ENCODE measurements around the gene COL23A1. TPM values are rescaled to one million over a fixed set of nuclear protein-coding genes. Genes with fewer than 3 reads are reported as not detected.

Gene COL23A1
- total RNA-seq, 1 donor from 2014 or later: 75.2 TPM

GRCh38 chr5:178192244-178192643, 397.9 kb downstream of the COL23A1 start:
- no peak overlapping the region for H3K27ac Mint-ChIP-seq (ENCODE audit: unreplicated experiment)
- H3K9me3 Mint-ChIP-seq (ENCODE audit: unreplicated experiment): no peaks in the 10 kb centered on the region
- DNase-seq (ENCODE audit: low spot score): no peak
- TF ChIP-seq, protein P1, sequence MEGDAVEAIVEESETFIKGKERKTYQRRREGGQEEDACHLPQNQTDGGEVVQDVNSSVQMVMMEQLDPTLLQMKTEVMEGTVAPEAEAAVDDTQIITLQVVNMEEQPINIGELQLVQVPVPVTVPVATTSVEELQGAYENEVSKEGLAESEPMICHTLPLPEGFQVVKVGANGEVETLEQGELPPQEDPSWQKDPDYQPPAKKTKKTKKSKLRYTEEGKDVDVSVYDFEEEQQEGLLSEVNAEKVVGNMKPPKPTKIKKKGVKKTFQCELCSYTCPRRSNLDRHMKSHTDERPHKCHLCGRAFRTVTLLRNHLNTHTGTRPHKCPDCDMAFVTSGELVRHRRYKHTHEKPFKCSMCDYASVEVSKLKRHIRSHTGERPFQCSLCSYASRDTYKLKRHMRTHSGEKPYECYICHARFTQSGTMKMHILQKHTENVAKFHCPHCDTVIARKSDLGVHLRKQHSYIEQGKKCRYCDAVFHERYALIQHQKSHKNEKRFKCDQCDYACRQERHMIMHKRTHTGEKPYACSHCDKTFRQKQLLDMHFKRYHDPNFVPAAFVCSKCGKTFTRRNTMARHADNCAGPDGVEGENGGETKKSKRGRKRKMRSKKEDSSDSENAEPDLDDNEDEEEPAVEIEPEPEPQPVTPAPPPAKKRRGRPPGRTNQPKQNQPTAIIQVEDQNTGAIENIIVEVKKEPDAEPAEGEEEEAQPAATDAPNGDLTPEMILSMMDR (IDR thresholded peaks at IDR 0.05; ENCODE audit: unreplicated experiment): no peak
- no peak overlapping the region for H3K4me3 Mint-ChIP-seq (ENCODE audit: unreplicated experiment)
- H3K27me3 Mint-ChIP-seq (ENCODE audit: unreplicated experiment): peaks cover 4% of the 10 kb centered on the region
- H3K36me3 Mint-ChIP-seq (ENCODE audit: low read depth, unreplicated experiment): peaks cover 3% of the 10 kb centered on the region
- peaks cover 12% of the 10 kb centered on the region for H3K4me1 Mint-ChIP-seq (ENCODE audit: unreplicated experiment)

- no peak overlapping the region for H3K27ac Mint-ChIP-seq (ENCODE audit: unreplicated experiment)
- TF ChIP-seq, protein P1 (IDR thresholded peaks at IDR 0.05; ENCODE audit: unreplicated experiment): no peak
- DNase-seq (ENCODE audit: low spot score): no peak
- H3K27me3 Mint-ChIP-seq (ENCODE audit: unreplicated experiment): peaks cover 4% of the 10 kb centered on the region
- H3K36me3 Mint-ChIP-seq (ENCODE audit: low read depth, unreplicated experiment): peaks cover 3% of the 10 kb centered on the region
- peaks cover 12% of the 10 kb centered on the region for H3K4me1 Mint-ChIP-seq (ENCODE audit: unreplicated experiment)
- H3K4me3 Mint-ChIP-seq (ENCODE audit: unreplicated experiment): no peak overlapping the region
- H3K9me3 Mint-ChIP-seq (ENCODE audit: unreplicated experiment): no peaks in the 10 kb centered on the region
These were observed 398.5 kb downstream of the COL23A1 start for GRCh38 chr5:178191661-178192060.

DNA sequence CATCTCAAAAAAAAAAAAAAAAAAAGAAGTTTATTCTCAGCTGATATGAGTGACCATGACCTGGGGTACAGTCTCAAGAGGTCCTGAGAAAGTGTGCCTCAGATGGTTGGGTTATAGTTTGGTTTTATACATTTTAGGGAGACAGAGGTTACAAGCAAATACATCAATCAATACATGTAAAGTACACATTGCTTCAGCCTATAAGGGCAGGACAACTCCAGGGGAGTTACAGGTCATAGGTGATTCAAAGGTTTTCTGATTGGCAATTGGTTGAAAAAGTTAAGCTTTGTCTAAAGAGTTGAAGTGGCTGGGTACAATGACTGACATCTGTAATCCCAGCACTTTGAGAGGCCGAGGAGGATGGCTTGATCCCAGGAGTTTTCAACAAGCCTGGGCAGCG, 400.8 kb downstream of the COL23A1 start:
- Mint-ChIP-seq H3K4me3 (ENCODE audit: unreplicated experiment) (no peak overlapping the region), H3K27ac (ENCODE audit: unreplicated experiment) (no peak overlapping the region), H3K4me1 (ENCODE audit: unreplicated experiment) (peaks cover 12% of the 10 kb centered on the region), H3K27me3 (ENCODE audit: unreplicated experiment) (peaks cover 3% of the 10 kb centered on the region), H3K36me3 (ENCODE audit: low read depth, unreplicated experiment) (peaks cover 3% of the 10 kb centered on the region), H3K9me3 (ENCODE audit: unreplicated experiment) (no peaks in the 10 kb centered on the region)
- no peak for DNase-seq (ENCODE audit: low spot score)
- TF ChIP-seq, protein P1 (IDR thresholded peaks at IDR 0.05; ENCODE audit: unreplicated experiment): no peak

Other genes with a start within 250 kb of the COL23A1 start
- gene CLK4, start 36.7 kb upstream of the COL23A1 start, total RNA-seq (ENCODE audit: unreplicated experiment): 19.9 TPM
- 23.2 TPM for gene ZNF354A, start 140.3 kb upstream of the COL23A1 start, total RNA-seq (ENCODE audit: unreplicated experiment)